ENCODE measurements around the gene TMEM191C. TPM values are rescaled to one million over a fixed set of nuclear protein-coding genes. Genes with fewer than 3 reads are reported as not detected.
"Not testable (repeated sequence)": the region's sequence is repeated elsewhere in the genome, so short reads cannot be mapped to it uniquely, and the experiment has no call there.

The TMEM191C gene
- total RNA-seq (1 to 10 TPM; 1.6 to 1.8 TPM), polyA plus RNA-seq (ENCODE audit: insufficient read length in 6 of 6) (1 to 10 TPM; 1.3 to 2.5 (median 1.8) TPM)
- long read RNA-seq, donor 1 = 0 reads
- long read RNA-seq, donor 2 = 0 reads
- long read RNA-seq, donor 3 = 0 reads
- long read RNA-seq, donor 4, partial matches to known transcripts = 0 of 1 reads
- long read RNA-seq, donor 4, other reads (novel, unspliced or antisense) = 1 of 1 reads
- long read RNA-seq, donor 5 = 0 reads
- long read RNA-seq, donor 6 = 0 reads
- long read RNA-seq, donor 7 = 0 reads
- long read RNA-seq, donor 8, partial matches to known transcripts = 0 of 1 reads
- long read RNA-seq, donor 8, other reads (novel, unspliced or antisense) = 0 of 1 reads
- long read RNA-seq, donor 9 = 0 reads
- long read RNA-seq, donor 10, partial matches to known transcripts = 4 of 4 reads
- long read RNA-seq, donor 10, other reads (novel, unspliced or antisense) = 0 of 4 reads
- long read RNA-seq, donor 11, transcript TMEM191C-207 (4 exons, 496 nt) = major isoform, 6 of 15 reads
- long read RNA-seq, donor 11, partial matches to known transcripts = 8 of 15 reads
- long read RNA-seq, donor 11, other reads (novel, unspliced or antisense) = 0 of 15 reads
- long read RNA-seq, donor 12 = 0 reads

GRCh38 chr22:21467337-21468193 lies at the start of gene TMEM191C:
TSS of gene TMEM191C (plus strand) at chr22:21467387. CDS start at chr22:21467460, 73 bp downstream.
- peak; percentile 4 for ATAC-seq
- H3K9me3 ChIP-seq; H3K27me3 ChIP-seq; DNase-seq; H3K36me3 ChIP-seq; intact Hi-C loops (cut with DNase I); H3K4me1 ChIP-seq: not testable (repeated sequence)
- peak within 1 kb of the TSS in 1 of 2 donors; percentile 61 for H3K27ac ChIP-seq
- peak within 1 kb of the TSS in 1 of 2 donors; percentile 40 for H3K4me3 ChIP-seq

GRCh38 chr22:21417853-21418252 lies 49.3 kb upstream of the TMEM191C start:
- H3K4me1 ChIP-seq; H3K9me3 ChIP-seq; H3K27me3 ChIP-seq; intact Hi-C loops (cut with DNase I); H3K27ac ChIP-seq; H3K36me3 ChIP-seq: not testable (repeated sequence)
- H3K4me3 ChIP-seq = peak overlapping the region; percentile 29 to 45
- DNase-seq (peak in 2 of 4 donors; percentile 36 to 80), ATAC-seq (peak; percentile 7)

- H3K4me1 ChIP-seq; H3K36me3 ChIP-seq; H3K9me3 ChIP-seq; H3K27ac ChIP-seq; intact Hi-C loops (cut with DNase I); H3K27me3 ChIP-seq; DNase-seq; H3K4me3 ChIP-seq; ATAC-seq: not testable (repeated sequence)
Observed at GRCh38 chr22:21418974-21419638, 48.1 kb upstream of the TMEM191C start.

GRCh38 chr22:21420180-21420763 lies 46.9 kb upstream of the TMEM191C start:
- intact Hi-C loops (cut with DNase I); H3K4me3 ChIP-seq: not testable (repeated sequence)
- ATAC-seq = peak; percentile 77

GRCh38 chr22:21424084-21424709 lies 43.0 kb upstream of the TMEM191C start:
- H3K27me3 ChIP-seq; H3K4me1 ChIP-seq; H3K9me3 ChIP-seq; H3K27ac ChIP-seq; intact Hi-C loops (cut with DNase I); DNase-seq; H3K36me3 ChIP-seq; H3K4me3 ChIP-seq; ATAC-seq: not testable (repeated sequence)

More at GRCh38 chr22:21420180-21420763, 46.9 kb upstream of the TMEM191C start:
- not testable (repeated sequence) for H3K9me3 ChIP-seq, H3K27me3 ChIP-seq, H3K27ac ChIP-seq, H3K4me1 ChIP-seq, DNase-seq, H3K36me3 ChIP-seq

GRCh38 chr22:21434378-21435233 lies 32.6 kb upstream of the TMEM191C start:
- ATAC-seq; DNase-seq; H3K36me3 ChIP-seq; H3K27me3 ChIP-seq; H3K9me3 ChIP-seq; H3K4me3 ChIP-seq; H3K4me1 ChIP-seq; H3K27ac ChIP-seq; intact Hi-C loops (cut with DNase I): not testable (repeated sequence)

GRCh38 chr22:21435998-21436810 lies 31.0 kb upstream of the TMEM191C start:
- peak; percentile 80 for ATAC-seq
- H3K4me1 ChIP-seq; H3K4me3 ChIP-seq; H3K27ac ChIP-seq; H3K9me3 ChIP-seq; H3K27me3 ChIP-seq; intact Hi-C loops (cut with DNase I); H3K36me3 ChIP-seq: not testable (repeated sequence)
- peak in 1 of 4 donors; percentile 24 for DNase-seq

- intact Hi-C loops (cut with DNase I); H3K27ac ChIP-seq; H3K36me3 ChIP-seq; H3K9me3 ChIP-seq; ATAC-seq; H3K4me3 ChIP-seq; H3K4me1 ChIP-seq; H3K27me3 ChIP-seq: not testable (repeated sequence)
- DNase-seq = peak in 1 of 4 donors; percentile 10
Observed at GRCh38 chr22:21438013-21438412, 29.2 kb upstream of the TMEM191C start.

GRCh38 chr22:21440018-21440636 lies 27.1 kb upstream of the TMEM191C start:
- not testable (repeated sequence) for DNase-seq
- ATAC-seq = peak; percentile 55

GRCh38 chr22:21440676-21441075 lies 26.5 kb upstream of the TMEM191C start:
- intact Hi-C loops (cut with DNase I); H3K4me1 ChIP-seq; DNase-seq; H3K27ac ChIP-seq; H3K27me3 ChIP-seq; H3K4me3 ChIP-seq; H3K9me3 ChIP-seq: not testable (repeated sequence)
- ATAC-seq = peak; percentile 63
- peaks cover 0 to 27% of the 10 kb centered on the region in 2 donors for H3K36me3 ChIP-seq

More at GRCh38 chr22:21440018-21440636, 27.1 kb upstream of the TMEM191C start:
- H3K4me3 ChIP-seq; H3K9me3 ChIP-seq; H3K27ac ChIP-seq; H3K4me1 ChIP-seq; intact Hi-C loops (cut with DNase I); H3K27me3 ChIP-seq: not testable (repeated sequence)
- H3K36me3 ChIP-seq = peaks cover 0 to 21% of the 10 kb centered on the region in 2 donors

All from left lung (tissue), 14 donors.